ENCODE data around the gene FAM236D. TPM values are rescaled to one million over a fixed set of nuclear protein-coding genes. Genes with fewer than 3 reads are reported as not detected.

FAM236D gene
- total RNA-seq, 1 donor from 2014 or later, result not detected

Other genes with a start within 250 kb of the FAM236D start
- 27.0 TPM for gene HDAC8, start 235.4 kb downstream of the FAM236D start, total RNA-seq
- 4.2 TPM for gene PHKA1, start 93.9 kb downstream of the FAM236D start, total RNA-seq
- gene DMRTC1B, start 31.3 kb downstream of the FAM236D start, total RNA-seq, result 0.29 TPM
- gene FAM236B, start 25.6 kb downstream of the FAM236D start, total RNA-seq, result not detected
- gene FAM236C, start 104.4 kb upstream of the FAM236D start, total RNA-seq, result not detected
- gene FAM236A, start 130.0 kb upstream of the FAM236D start, total RNA-seq, result not detected
- 0.61 TPM for gene DMRTC1, start 135.6 kb upstream of the FAM236D start, total RNA-seq
- gene PABPC1L2B, start 194.7 kb upstream of the FAM236D start, total RNA-seq, result not detected

All from upper lobe of right lung (tissue), 1 donor.